Hippocampal formation (tissue), 2 donors: Measurements from ENCODE around the gene COX14.
"Not testable (repeated sequence)": the region's sequence is repeated elsewhere in the genome, so short reads cannot be mapped to it uniquely, and the experiment has no call there.

Source experiments
- DNase-seq, 2 donors: peaks; one replicate each; lab custom pipeline; 2025; lab: John Stamatoyannopoulos, UW

The COX14 gene

DNA sequence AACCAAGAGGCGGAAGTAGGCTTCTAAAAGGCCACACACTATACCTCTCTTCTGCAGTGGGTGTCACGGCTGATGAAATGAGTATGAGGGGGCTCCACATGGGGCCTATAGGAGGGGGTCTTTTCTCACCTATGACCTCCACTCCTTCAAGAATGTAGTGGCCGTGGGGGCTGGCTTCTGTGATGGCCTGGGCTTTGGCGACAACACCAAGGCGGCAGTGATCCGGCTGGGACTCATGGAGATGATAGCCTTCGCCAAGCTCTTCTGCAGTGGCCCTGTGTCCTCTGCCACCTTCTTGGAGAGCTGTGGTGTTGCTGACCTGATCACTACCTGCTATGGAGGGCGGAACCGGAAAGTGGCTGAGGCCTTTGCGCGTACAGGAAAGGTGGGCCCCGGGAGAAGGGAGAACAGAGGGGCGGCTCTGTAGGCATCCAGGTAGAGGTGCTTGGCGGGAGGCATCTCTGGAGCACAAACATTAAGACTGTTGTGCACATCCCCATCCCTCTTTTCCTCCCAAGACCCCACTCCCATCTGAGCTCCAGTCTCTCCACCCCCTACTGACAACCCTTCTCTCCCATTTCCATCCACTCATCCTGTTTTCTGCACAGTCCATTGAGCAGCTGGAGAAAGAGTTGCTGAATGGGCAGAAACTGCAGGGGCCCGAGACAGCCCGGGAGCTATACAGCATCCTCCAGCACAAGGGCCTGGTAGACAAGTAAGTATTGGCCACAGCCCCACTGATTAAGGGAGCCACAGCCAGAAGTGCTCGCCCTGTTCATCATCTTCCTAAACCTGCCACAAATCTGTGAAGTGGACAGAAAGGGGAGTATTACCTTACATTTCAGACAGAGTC lies 4.4 kb upstream of the COX14 start:
- no peak for DNase-seq

DNA sequence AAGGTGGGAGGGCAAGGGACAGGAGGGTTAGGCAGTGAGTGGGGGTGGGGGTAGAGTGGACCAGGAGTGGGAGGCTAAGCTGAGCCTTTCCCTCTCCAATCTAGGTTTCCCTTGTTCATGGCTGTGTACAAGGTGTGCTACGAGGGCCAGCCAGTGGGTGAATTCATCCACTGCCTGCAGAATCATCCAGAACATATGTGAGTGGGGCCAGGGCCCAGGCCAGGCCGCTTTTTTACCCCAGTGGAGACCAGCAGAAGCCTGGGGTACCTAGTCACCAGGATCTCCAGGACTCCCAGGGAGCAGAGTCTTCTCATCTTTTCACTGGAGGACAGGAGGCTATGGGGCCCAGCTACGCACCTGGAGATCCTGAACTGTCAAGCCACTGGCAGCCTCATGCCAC lies 2.7 kb upstream of the COX14 start:
- DNase-seq, result no peak

DNA sequence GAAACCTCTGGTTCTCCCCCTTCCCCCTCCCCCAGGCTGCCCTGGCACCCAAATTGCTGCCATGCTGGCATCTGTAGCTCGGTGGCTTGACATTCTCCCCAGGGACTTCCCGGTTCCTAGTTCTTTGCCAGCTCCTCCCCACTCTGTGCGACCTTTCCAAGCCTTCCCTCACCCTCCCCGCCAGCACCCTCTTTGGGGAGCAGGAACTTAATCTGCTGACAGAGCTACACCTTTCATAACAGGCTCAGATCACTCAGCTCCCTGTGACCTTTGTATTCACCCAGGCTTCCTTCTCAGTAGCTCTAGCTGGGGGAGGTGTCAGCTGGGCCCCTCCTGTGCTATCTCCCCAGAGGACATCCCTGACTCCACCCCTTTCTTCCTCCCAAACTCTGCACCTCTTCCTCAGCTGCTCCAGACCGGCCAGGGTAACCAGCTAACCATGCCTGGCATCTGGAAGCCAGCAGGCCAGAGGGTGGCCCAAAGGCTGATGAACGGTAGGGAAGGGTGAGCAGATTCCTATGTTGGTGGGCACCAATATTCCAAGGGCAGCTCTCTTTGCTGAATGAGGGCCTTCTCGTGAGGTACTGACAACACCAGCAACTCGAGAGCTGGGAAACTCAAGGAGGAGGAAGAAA lies 1.8 kb upstream of the COX14 start:
- no peak for DNase-seq

DNA sequence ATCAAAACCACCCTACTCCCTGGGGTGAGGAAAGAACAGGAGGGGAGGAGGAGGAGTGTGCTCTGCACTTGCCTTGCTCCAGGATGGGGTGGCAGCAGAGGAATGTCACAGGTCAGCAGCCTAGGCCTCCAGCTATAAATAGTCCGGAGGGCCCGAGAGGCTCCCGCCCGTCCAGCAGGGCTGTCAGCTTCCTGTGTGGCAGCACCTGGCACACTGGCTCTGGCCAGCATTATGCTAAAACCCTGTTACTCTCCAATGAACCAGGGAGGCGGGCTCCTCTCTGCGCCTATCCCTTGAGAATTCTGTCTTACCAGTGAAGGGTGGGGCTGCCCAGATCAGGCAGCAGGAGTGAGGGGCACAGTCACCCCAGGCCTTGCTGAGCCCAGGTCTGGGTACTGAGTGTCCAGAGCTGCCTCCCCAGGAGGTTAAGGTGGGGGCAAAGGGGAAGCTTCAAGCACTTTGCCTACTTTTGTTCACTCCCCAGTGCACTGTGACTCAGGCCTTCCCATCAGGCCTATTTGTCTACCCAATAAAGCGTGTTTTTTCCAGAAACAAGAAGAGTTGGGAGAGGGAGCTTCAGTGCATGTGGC lies 1.2 kb upstream of the COX14 start:
- DNase-seq, result no peak

DNA sequence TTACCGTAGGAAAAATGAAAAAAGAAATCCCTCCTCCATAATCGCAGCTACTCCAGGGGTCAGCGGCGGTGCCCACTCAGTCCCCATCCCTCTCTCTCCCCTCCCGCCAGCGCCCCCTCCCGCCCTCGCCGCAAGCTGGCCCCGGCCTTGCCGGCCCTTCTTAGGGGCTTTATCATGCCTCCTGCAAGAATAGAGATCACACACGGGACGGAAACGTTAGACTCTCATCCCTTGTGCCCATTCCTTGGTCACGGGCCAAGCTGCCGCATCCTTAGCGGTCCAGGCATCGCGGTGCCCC lies 692 bp upstream of the COX14 start:
- no peak for DNase-seq

DNA sequence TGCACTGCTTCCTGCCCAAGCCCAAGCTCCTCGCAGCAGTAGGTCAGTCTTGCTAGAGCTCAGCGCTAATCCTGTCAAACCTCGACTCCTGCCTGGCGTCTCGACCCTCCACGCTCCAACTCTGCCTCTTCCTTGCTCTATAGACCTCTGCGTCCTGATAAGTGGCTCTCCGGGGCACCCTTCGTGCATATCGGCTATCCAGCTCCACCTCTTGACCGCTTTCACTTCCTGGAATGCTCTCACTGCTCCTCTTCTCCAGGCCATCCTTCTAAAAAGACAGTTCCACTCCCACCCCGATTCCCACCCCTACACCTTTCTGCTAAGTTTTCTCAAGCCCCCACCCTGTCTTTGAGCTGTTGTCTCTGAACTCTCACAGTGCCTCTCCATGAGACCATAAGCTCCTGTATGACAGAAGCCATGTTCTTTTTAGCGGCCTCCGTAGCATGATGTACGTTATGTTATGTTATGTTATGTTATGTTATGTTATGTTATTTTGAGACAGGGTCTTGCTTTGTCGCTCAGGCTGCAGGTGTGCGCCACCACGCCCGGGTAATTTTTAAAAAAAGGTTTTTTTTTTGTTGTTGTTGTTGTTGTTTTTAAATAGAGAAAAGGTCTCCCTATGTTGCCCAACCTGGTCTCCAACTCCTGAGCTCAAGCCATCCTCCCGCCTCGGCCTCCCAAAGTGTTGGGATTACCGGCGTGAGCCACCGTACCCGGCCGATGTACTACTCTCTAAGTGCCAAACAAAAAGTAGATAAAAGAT lies 601 bp downstream of the COX14 start:
- peak in 1 of 2 donors; percentile 26 for DNase-seq

DNA sequence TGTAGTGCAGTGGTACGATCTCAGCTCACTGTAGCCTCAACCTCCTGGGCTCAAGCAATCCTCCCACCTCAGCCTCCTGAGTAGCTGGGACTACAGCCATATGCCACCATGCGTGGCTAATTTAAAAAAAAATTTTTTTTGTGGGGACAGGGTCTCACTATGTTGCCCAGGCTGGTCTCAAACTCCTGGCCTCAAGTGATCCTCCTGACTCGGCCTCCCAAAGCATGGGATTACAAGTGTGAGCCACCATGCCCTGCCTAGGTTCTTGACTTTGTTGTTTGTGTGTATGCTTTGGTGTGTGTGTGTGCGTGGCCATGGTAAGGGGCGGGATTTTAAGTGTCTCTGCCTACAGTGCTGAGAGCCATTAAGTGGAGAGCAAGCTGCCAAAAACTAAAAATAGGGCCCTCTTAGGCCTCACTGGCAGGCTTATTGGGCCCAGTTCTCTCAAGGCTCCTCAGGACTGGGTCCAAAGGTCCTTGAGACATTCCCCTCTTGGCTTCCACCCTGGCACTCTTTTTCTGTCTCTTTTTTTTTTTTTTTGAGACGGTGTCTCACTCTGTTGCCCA lies 5.1 kb downstream of the COX14 start:
- DNase-seq, result no peak

DNA sequence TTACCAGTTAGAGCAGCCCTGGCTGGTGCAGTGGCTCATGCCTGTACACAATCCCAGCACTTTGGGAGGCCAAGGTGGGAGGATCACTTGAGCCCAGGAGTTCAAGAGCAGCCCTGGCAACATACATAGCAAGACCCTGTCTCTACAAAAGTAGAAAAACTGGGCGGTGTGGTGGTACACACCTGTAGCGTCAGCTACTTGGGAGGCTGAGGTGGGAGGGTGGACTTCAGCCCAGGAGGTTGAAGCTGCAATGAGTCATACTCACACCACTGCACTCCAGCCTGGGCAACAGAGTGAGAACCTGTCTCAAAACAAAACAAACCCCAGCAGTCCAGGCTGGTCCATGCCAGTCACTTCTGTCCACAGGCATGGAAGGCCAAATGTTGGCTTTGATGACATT lies 7.4 kb downstream of the COX14 start:
- no peak for DNase-seq

DNA sequence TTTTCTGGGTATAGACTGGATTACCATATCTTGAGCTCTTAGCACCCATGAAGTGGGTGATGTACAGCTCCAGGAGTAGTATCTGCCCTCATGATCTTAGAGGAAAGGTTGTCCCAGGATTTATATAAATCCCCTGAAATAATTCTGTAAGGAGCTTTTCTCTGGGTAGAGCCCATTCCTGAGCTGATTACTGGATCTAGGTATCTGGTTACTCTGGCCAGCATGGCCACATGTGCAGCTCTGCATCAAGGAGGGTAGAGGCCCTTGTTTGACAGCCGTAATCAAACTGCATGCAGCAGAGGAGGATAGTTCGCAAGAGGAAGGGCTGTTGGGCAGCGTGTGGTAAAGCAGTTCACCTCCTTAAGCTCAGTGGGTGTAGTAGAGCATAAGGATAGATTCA lies 8.5 kb downstream of the COX14 start:
- no peak for DNase-seq

DNA sequence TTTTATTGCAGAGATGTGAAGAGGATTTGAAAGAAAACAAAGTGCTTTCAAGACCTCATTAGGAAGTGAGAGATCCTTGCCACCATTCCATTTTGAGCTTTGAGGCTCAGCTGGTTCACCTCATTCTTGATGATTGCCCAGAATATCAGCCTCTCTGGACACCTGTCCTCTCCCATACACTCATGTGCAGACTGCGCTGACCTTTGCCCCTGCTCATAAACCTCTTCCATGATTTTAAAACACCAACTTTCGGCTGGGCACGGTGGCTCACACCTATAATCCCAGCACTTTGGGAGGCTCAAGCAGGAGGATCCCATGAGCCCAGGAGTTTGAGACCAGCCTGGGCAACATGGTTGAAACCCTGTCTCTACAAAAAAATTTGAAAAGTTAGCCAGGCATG lies 8.9 kb downstream of the COX14 start:
- no peak for DNase-seq

DNA sequence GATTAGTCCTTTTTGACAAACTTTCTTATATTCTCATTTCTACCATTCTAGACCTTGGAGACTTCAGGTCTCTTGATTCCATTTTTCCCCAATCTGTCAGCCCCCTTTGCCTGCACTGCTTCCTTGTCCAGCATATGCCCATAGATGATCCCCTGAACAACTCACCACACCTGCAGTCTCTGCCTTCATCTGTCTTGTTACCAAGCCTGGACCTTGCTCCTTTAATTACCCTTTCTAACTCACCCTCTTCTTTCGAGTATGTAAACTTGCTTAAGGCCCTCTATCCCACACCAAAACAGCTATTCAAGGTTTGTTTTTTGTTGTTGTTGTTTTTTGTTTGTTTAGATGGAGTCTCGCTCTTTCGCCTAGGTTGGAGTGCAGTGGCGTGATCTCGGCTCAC lies 9.6 kb downstream of the COX14 start:
- no peak for DNase-seq

DNA sequence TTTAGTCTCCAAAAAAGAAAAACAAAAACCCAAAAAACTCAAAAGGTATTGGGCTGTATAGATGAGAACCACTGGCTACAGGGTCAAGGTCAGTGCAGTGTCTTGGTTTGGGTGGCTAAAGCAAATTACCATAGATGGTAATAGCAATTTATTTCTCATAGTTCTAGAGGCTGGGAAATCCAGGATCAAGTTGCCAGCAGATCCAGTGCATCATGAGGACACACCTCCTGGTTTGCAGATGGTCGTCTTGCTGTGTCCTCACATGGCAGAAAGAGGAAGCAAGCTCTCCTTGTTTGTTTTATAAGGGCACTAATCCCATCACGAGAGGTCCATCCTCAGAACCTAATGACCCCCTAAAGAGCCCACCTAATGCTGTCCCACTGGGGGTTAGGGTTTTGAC lies 11.2 kb downstream of the COX14 start:
- DNase-seq, result no peak

DNA sequence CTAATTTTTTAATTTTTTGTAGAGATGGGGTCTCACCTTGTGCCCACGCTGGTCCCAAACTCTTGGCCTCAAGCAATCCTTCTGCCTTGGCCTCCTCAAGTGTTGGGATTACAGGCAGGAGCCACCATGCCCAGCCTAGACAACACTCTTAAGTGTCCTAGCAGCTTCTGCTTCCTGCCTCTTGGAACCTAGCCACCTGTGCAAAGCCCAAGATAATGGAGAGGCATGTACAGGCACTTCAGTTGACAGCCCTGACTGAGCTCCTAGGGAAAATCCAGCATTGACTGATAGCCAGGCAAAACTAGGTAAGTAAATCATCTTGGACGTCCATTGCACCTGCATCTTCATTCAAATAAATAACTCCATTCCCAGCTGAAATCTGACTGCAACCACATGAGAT lies 15.5 kb downstream of the COX14 start:
- no peak for DNase-seq

DNA sequence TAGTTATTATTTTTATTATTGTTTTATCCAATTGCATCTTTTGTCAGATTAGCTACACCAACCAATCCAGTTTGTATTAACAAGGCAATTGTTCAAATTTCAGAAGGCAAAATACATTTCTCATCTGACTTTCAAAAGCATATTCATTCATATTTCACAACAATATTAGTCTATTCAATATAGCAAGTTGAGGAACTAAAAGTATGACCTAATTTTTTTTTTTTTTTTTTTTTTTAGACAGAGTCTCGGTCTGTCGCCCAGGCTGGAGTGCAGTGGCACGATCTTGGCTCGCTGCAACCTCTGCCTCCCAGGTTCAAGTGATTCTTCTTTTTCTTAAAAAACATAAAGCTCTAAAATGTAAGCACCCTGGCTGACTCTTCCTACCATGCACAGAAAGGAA lies 17.3 kb downstream of the COX14 start:
- DNase-seq, result no peak

DNA sequence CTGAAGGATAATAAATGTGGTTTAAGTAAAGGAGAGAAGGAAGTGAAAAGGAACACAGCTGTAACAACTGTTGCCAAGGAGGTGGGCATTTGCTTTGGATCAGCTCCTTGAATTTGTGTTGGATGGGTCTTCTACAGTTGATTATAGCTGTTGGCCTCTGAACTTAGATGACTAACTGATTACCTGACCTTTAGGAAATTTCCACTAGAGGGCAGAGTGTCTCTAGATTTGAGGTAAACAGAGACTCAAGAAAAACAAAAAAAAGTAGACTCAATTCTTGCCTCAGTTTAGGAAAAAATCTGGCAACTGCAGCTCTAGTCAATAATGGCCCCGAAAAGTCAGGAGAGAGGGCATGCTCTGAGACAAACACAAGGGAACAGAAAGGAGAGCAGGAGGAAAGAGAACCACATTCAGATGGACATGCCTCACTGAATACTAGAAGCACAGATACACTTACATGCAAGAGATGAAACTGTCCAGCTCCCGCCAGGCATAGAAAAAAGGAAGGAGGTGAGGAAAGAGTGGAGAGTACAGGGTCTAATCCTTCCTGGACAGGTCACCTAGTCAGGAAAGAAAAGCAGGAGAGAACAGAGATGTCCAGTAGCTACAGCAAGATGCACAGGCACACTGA lies 20.6 kb downstream of the COX14 start:
- DNase-seq, result peak in 1 of 2 donors; percentile 15

DNA sequence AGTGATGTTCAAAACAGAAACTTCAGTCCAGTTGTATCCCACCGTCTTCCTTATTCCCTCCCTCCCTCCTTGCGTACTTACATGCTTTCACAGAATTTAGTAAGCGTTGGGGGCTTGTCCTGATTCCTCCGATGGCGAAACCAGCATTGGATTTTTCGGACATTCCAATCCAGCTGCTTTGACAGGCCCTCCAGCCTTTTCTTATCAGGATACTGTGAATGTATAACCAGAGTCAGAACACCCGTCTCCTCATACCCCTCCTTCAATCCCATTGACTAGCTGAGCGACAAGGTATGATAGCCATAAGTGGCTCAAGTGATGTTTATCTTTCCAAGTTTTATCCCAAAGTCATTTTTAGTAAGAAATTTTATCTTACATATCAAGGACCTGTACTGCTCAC lies 31.0 kb downstream of the COX14 start:
- no peak for DNase-seq

DNA sequence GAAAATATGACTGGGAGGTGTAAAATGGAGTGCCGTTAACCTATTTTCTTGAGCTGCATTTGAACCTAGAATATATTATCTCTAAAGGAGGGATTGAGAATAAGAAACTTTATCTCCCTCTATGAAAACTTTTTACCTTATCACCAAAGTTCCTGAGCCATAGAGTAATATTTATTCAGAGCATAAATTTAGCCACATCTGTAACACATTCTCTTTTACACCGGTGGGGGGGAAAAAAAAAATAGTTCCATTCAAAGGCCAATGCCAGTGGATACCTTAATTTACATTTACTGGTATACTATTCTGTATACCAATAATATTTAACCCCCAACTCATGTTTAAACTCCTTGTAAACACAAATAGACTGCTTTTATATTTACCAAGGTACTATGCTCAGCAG lies 33.4 kb downstream of the COX14 start:
- no peak for DNase-seq

DNA sequence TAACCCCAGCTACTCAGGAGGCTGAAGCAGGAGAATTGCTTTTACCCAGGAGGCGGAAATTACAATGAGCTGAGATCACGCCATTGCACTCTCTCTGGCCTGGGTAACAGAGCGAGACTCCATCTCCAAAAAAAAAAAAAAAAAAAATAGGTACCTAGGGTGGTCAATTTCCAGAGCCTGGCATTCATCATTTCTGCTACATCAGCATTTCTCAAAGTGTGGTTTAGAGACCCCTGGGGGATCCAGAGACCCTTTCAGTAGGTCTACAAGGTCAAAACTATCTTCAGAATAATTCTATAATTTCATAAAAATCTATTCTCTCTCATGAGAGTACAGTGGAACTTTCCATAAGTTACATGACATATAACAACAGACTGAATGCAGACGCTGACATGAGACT lies 35.2 kb downstream of the COX14 start:
- no peak for DNase-seq

DNA sequence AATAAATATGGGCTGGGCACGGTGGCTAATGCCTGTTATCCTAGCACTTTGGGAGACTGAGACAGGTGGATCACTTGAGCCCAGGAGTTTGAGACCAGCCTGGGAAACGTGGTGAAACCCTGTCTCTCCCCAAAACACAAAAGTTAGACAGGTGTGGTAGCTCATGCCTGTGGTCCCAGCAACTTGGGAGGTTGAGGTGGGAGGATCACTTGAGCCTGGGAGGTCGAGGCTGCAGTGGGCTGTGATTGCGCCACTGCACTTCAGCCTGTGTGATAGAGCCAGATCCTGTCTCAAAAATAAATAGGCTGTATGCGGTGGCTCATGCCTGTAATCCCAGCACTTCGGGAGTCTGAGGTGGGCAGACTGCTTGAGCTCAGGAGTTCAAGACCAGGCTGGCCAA lies 36.0 kb downstream of the COX14 start:
- not testable (repeated sequence) for DNase-seq

DNA sequence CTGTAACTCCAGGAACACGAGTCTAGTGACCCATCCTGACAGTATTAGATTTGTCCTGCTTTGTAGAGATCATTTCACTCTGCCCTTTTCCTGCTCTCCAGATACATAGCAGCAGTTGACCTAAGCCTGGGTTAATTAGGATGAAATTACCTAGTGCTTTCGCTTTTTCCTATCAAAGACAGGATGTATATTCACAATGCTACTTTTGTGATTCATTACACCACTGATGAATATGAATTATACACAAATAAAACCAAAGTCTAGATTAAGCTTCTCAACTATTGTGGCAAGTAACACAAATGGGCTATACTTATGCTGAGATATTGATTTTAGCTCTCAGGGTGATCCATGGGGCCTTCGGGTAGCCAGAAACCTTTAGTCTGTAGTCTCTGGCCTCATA lies 37.3 kb downstream of the COX14 start:
- DNase-seq, result no peak

DNA sequence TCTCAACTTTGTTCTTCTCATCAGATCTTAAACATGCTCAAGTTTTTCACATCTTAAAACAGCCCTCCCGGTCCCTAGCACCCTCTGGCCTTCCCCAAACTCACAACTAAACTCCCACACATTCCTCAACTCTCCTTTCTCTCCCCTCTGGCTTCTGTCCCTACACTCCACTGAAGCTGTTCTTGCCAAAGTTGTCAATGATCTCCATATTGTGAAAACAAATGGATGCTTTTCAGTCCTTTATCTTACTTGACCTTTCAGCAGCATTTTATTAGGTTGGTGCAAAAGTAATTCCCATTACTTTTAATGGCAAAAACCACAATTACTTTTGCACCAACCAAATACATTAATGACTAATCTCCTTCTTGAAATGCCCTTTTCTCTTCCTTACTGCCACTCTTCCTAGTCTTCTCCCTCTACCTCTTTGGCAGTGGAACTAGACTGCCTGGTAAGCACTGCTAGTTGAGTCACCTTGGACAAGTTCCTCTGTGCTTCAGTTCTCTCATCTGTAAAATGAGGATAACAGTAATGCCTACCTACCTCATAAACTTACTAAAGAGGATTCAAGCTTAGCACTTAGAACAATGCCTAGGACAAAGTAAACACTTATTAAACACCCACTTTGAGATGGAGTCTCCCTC lies 39.1 kb downstream of the COX14 start:
- DNase-seq, result no peak
